Endothelial cell of umbilical vein (primary cell): Measurements from ENCODE around the gene RPLP2. TPM values are rescaled to one million over a fixed set of nuclear protein-coding genes. Genes with fewer than 3 reads are reported as not detected.

Source experiments
- Bru-seq: library from RNA; stranded (reverse); fragments of 400-500 nt; gene quantifications from one replicate; lab custom pipeline; 2021; lab: Mats Ljungman, UMichigan
- BruChase-seq, 2 experiments: library from RNA; stranded (reverse); fragments of 400-500 nt; gene quantifications; one replicate each; lab custom pipeline; 2021; lab: Mats Ljungman, UMichigan
- BruUV-seq: library from RNA; stranded (reverse); fragments of 400-500 nt; replicated peaks from 2 replicates; lab custom pipeline; 2021; lab: Mats Ljungman, UMichigan
- CTCF ChIA-PET: fragments of 300-600, 350-600 bp; sonication (Branson Sonifier 250); formaldehyde crosslinking; loops from one replicate; lab custom pipeline; 2021; ENCODE audit warnings: antibody characterized with exemption, inconsistent platforms; lab: Charles Lee
- POLR2A ChIA-PET: fragments of 300-600, 350-600 bp; sonication (Branson Sonifier 250); formaldehyde crosslinking; loops from one replicate; lab custom pipeline; 2021; ENCODE audit warnings: antibody characterized with exemption, inconsistent platforms; lab: Charles Lee
- DNase-seq: peaks from one replicate; pipeline ENCODE4 v3.0.0-alpha.2; 2011; ENCODE audit warnings: low read depth, low spot score
- FAIRE-seq: peaks from 2 replicates; lab custom pipeline; 2011; peaks lifted over from hg19 to GRCh38; lab: Jason Lieb, UNC
- H2AFZ ChIP-seq: 2 replicates; pipeline ENCODE4 v1.6.0; 2012; ENCODE audit warnings: low read depth, low read length, control low read depth, inconsistent platforms
- H3K27ac ChIP-seq: 2 replicates; pipeline ENCODE4 v1.5.1; 2011; ENCODE audit warnings: low read depth, mild to moderate bottlenecking, control low read depth, low read length, moderate library complexity; ENCODE audit not compliant: insufficient read depth
- H3K27me3 ChIP-seq, 2 experiments: 2 replicates each; pipeline versions ENCODE4 v1.6.0 to v1.6.1; 2011; ENCODE audit warnings: low read length in 2 of 2, mixed read lengths in 1 of 2; ENCODE audit not compliant: control insufficient read depth in 2 of 2, insufficient read depth in 2 of 2
- H3K36me3 ChIP-seq, 2 experiments: 2 replicates in 1 of 2; 3 replicates in 1 of 2; pipeline ENCODE4 v1.5.1; 2011; ENCODE audit warnings: low read length in 2 of 2, mild to moderate bottlenecking in 1 of 2, moderate library complexity in 1 of 2; ENCODE audit not compliant: control insufficient read depth in 2 of 2, insufficient read depth in 2 of 2; ENCODE audit errors: extremely low read depth in 1 of 2
- H3K4me1 ChIP-seq: 3 replicates; pipeline ENCODE4 v1.5.1; 2011; ENCODE audit warnings: mild to moderate bottlenecking, low read length; ENCODE audit not compliant: control insufficient read depth, insufficient read depth; ENCODE audit errors: extremely low read depth
- H3K4me2 ChIP-seq: 2 replicates; pipeline ENCODE4 v1.6.1; 2011; ENCODE audit warnings: low read length, control low read depth, mixed read lengths; ENCODE audit not compliant: insufficient read depth
- H3K4me3 ChIP-seq, 3 experiments: fragments of 200-600 bp in 1 of 3; sonication (generic), shearing (Covaris generic) in 1 of 3; replicated peaks in 1 of 3; 2 replicates each; pipeline ENCODE4 v1.5.1; 2011 to 2016; ENCODE audit warnings: control low read depth in 3 of 3, low read length in 3 of 3, mild to moderate bottlenecking in 2 of 3, inconsistent platforms in 1 of 3, low read depth in 1 of 3, moderate library complexity in 1 of 3; ENCODE audit not compliant: insufficient read depth in 1 of 3
- H3K79me2 ChIP-seq: 2 replicates; pipeline ENCODE4 v1.6.0; 2012; ENCODE audit warnings: low read length, inconsistent platforms; ENCODE audit not compliant: control insufficient read depth, insufficient read depth
- H3K9ac ChIP-seq: replicated peaks from 2 replicates; pipeline ENCODE3; 2011; ENCODE audit warnings: low read length, control low read depth; ENCODE audit not compliant: insufficient read depth; ENCODE audit errors: extremely low read depth
- H3K9me1 ChIP-seq: replicated peaks from 3 replicates; pipeline ENCODE4 v1.6.0; 2011; ENCODE audit warnings: mild to moderate bottlenecking, low read length; ENCODE audit not compliant: control insufficient read depth, insufficient read depth; ENCODE audit errors: extremely low read depth
- H3K9me3 ChIP-seq: replicated peaks from 2 replicates; pipeline ENCODE4 v1.5.1; 2012; ENCODE audit warnings: low read length, inconsistent platforms; ENCODE audit not compliant: control insufficient read depth, insufficient read depth
- H4K20me1 ChIP-seq: replicated peaks from 2 replicates; pipeline ENCODE3; 2011; ENCODE audit warnings: mild to moderate bottlenecking, low read length; ENCODE audit not compliant: control insufficient read depth, insufficient read depth; ENCODE audit errors: extremely low read depth
- CTCF ChIP-seq, 2 donors: IDR thresholded peaks; 1 replicate in 1 of 2; 2 replicates in 1 of 2; pipeline ENCODE4 v1.5.1; 2011; ENCODE audit warnings: low read length in 2 of 2, mild to moderate bottlenecking in 2 of 2, moderate library complexity in 2 of 2, control low read depth in 1 of 2, inconsistent platforms in 1 of 2, low read depth in 1 of 2; ENCODE audit not compliant: insufficient read depth in 1 of 2; ENCODE audit errors: extremely low read depth in 1 of 2
- EZH2 ChIP-seq: IDR thresholded peaks from 2 replicates; pipeline ENCODE4 v1.6.1; 2012; ENCODE audit warnings: borderline replicate concordance, low read depth, mild to moderate bottlenecking, moderate library complexity, low read length, inconsistent platforms; ENCODE audit not compliant: severe bottlenecking
- FOS ChIP-seq: IDR thresholded peaks from 2 replicates; pipeline ENCODE4 v1.6.1; 2011; ENCODE audit warnings: mild to moderate bottlenecking, low read length, moderate library complexity, borderline replicate concordance; ENCODE audit not compliant: insufficient read depth
- GATA2 ChIP-seq: IDR thresholded peaks from 2 replicates; pipeline ENCODE4 v1.7.0; 2011; ENCODE audit warnings: low read depth, mild to moderate bottlenecking, moderate library complexity, mixed read lengths, low read length; ENCODE audit not compliant: insufficient read length, insufficient read depth
- JUN ChIP-seq: IDR thresholded peaks from 2 replicates; pipeline ENCODE4 v1.6.1; 2011; ENCODE audit warnings: borderline replicate concordance, low read depth; ENCODE audit not compliant: insufficient read length, insufficient read depth
- MAX ChIP-seq: IDR thresholded peaks from 2 replicates; pipeline ENCODE4 v1.6.1; 2011; ENCODE audit not compliant: insufficient read depth, insufficient read length
- MYC ChIP-seq: IDR thresholded peaks from one replicate; pipeline ENCODE4 v1.6.1; 2011; ENCODE audit warnings: mild to moderate bottlenecking, low read depth, low read length
- POLR2A ChIP-seq: IDR thresholded peaks from 2 replicates; pipeline ENCODE4 v1.6.1; 2012; ENCODE audit warnings: low read depth, mild to moderate bottlenecking, control low read depth, low read length
- POLR2AphosphoS5 ChIP-seq: IDR thresholded peaks from 2 replicates; pipeline ENCODE4 v1.6.1; 2012; ENCODE audit warnings: low read depth, mild to moderate bottlenecking, control low read depth, low read length, moderate library complexity; ENCODE audit not compliant: insufficient read depth
- dilution Hi-C: fragments of 300-500 bp; cut with MboI; formaldehyde crosslinking; loops from one replicate; pipeline ENCODE4 v1.15.0; 2019; ENCODE audit warnings: low sequenced_read_pairs; ENCODE audit not compliant: extremely low pct_ligation_motif_present
- intact Hi-C: fragments of 100-400 bp; cut with micrococcal nuclease; formaldehyde crosslinking; loops from one replicate; pipeline ENCODE4 v1.10.0; 2022
- long read RNA-seq: library from polyadenylated mRNA; stranded (forward); transcript quantifications from one replicate; pipeline ENCODE4 v2.0.0, GENCODE V29; 2021
- polyA minus RNA-seq, 3 experiments: library from RNA; depleted of rRNA, polyadenylated mRNA; stranded (reverse); fragments of >200 nt; gene quantifications; 1 replicate in 1 of 3; 2 replicates in 2 of 3; pipeline ENCODE4 v1.2.3, GENCODE V29; 2011
- polyA plus RNA-seq, 4 experiments: library from polyadenylated mRNA; depleted of rRNA in 3 of 4; stranded (reverse) in 3 of 4; unstranded in 1 of 4; fragments of >200 nt; gene quantifications; 2 replicates each; pipeline versions ENCODE4 v1.2.1 to v1.2.3, GENCODE V29; 2011 to 2012; ENCODE audit warnings: missing spikeins in 1 of 4
- total RNA-seq: library from RNA; stranded (reverse); gene quantifications from 2 replicates; pipeline ENCODE4 v1.2.3, GENCODE V29; 2021

The RPLP2 gene
- total RNA-seq (1,644 and 1,739 TPM in 2 replicates), polyA plus RNA-seq (1,579 and 3,225 TPM in 2 replicates), polyA minus RNA-seq (613 and 704 TPM in 2 replicates), Bru-seq, nascent RNA (percentile 98 among the genes with signal in this experiment), BruChase-seq, experiment 1, labeled RNA remaining after a 6-hour chase (percentile 99 among the genes with signal in this experiment), BruChase-seq, experiment 2, labeled RNA remaining after a 2-hour chase (percentile 98 among the genes with signal in this experiment)
- 1,542 and 2,023 TPM in 2 replicates for polyA plus RNA-seq (2011; cell fraction: cytosol; rRNA removed)
- 411 and 642 TPM in 2 replicates for polyA plus RNA-seq (2011; cell fraction: nucleus; rRNA removed)
- polyA plus RNA-seq (2012), result 1,362 and 2,241 TPM in 2 replicates
- polyA minus RNA-seq (2011; cell fraction: cytosol; rRNA and poly(A)+ RNA removed), result 919 TPM
- polyA minus RNA-seq (2011; cell fraction: nucleus; rRNA and poly(A)+ RNA removed), result 89.9 and 123 TPM in 2 replicates
- long read RNA-seq, transcript RPLP2-207 (4 exons, 637 nt), result minor isoform, 89 of 1,268 reads
- long read RNA-seq, transcript RPLP2-205 (2 exons, 646 nt), result minor isoform, 23 of 1,268 reads
- long read RNA-seq, transcript RPLP2-201 (5 exons, 781 nt), result major isoform, 1,034 of 1,268 reads
- long read RNA-seq, transcript RPLP2-203 (3 exons, 489 nt), result minor isoform, 6 of 1,268 reads
- long read RNA-seq, partial matches to known transcripts, result 65 of 1,268 reads
- long read RNA-seq, other reads (novel, unspliced or antisense), result 51 of 1,268 reads

GRCh38 chr11:809287-810039 is at the start of gene RPLP2:
TSS of gene RPLP2 (plus strand) at chr11:809967. CDS start at chr11:810235, 268 bp downstream.
- dilution Hi-C loops, result no loop called here
- peak; percentile 98 for FAIRE-seq

More at GRCh38 chr11:809287-810039, at the start of gene RPLP2:
- H3K36me3 ChIP-seq, result peaks cover 5 to 25% of the 10 kb centered on the region in 2 experiments
- H3K4me2 ChIP-seq, result peak within 1 kb of the TSS; percentile 96
- peak within 1 kb of the TSS; percentile 97 for H3K9ac ChIP-seq
- TF ChIP-seq FOS (no peak), POLR2AphosphoS5 (peak; percentile 96), POLR2A (peak; percentile 92), MAX (peak; percentile 30), JUN (peak; percentile 65), CTCF (IDR thresholded peaks at IDR 0.05; ENCODE audit: extremely low read depth in 1 of 2, insufficient read depth in 1 of 2, low read depth in 1 of 2, low read length in 2 of 2) (no peak), MYC (peak; percentile 66), GATA2 (no peak), EZH2 (no peak)
- H3K27me3 ChIP-seq, result no peaks in the 10 kb centered on the region
- peaks cover 41% of the 10 kb centered on the region for H3K79me2 ChIP-seq
- ChIA-PET POLR2A (interaction anchor here (0.9 to 1.8 kb wide), 4 partner anchors 10 to 34 kb away, joined by 3 to 23 read pairs (median 6); partner anchors contain the start of genes PNPLA2 and TSPAN4), CTCF (interaction anchor here (1.0 to 1.2 kb wide), 3 partner anchors 10 to 26 kb away, joined by 3 to 6 read pairs (median 4); partner anchors contain the start of genes PNPLA2 and SLC25A22)
- BruUV-seq, result no TSS peak
- peak within 1 kb of the TSS; percentile 97 for H3K27ac ChIP-seq
- no peaks in the 10 kb centered on the region for H3K9me1 ChIP-seq
- no peaks in the 10 kb centered on the region for H4K20me1 ChIP-seq
- no peaks in the 10 kb centered on the region for H3K9me3 ChIP-seq
- H3K4me3 ChIP-seq, result peak within 1 kb of the TSS; percentile 77 to 90 (median 80)
- peak within 1 kb of the TSS; percentile 77 for H2AFZ ChIP-seq
- DNase-seq, result peak; percentile 96
- H3K4me1 ChIP-seq, result peaks cover 26% of the 10 kb centered on the region
- intact Hi-C loops, result loop anchor here (1.0 kb wide), 3 partner anchors 10 to 35 kb away; no protein-coding TSS in a partner anchor
